Ascending aorta (tissue), 2 donors: ENCODE data around the gene ADCY2. TPM values are rescaled to one million over a fixed set of nuclear protein-coding genes. Genes with fewer than 3 reads are reported as not detected.

ENCODE experiments used
- DNase-seq, 2 donors: peaks; one replicate each; pipeline ENCODE4 v3.0.0-alpha.2; 2019; ENCODE audit warnings: low spot score in 2 of 2
- H3K27ac ChIP-seq, 2 donors: fragments of 200-600 bp; sonication (generic); one replicate each; pipeline ENCODE4 v1.5.1; 2016 to 2017; ENCODE audit warnings: mild to moderate bottlenecking in 1 of 2
- H3K27me3 ChIP-seq: fragments of 200-600 bp; sonication (generic); one replicate; pipeline ENCODE4 v1.5.1; 2017
- H3K36me3 ChIP-seq, 2 donors: fragments of 200-600 bp; sonication (generic); one replicate each; pipeline ENCODE4 v1.5.1; 2016
- H3K4me1 ChIP-seq, 2 donors: fragments of 200-600 bp; sonication (generic); one replicate each; pipeline ENCODE4 v1.5.1; 2016 to 2017; ENCODE audit warnings: mild to moderate bottlenecking in 1 of 2
- H3K4me3 ChIP-seq, 2 donors: fragments of 200-600 bp; sonication (generic); one replicate each; pipeline ENCODE4 v1.5.1; 2016 to 2017; ENCODE audit warnings: mild to moderate bottlenecking in 1 of 2
- H3K9me3 ChIP-seq, 2 donors: fragments of 200-600 bp; sonication (generic); one replicate each; pipeline ENCODE4 v1.5.1; 2016
- intact Hi-C: fragments of 100-400 bp; cut with DNase I; formaldehyde crosslinking; loops from one replicate; pipeline ENCODE4 v1.15.1; 2023
- total RNA-seq: library from RNA; depleted of rRNA; stranded (reverse); fragments of >200 nt; gene quantifications from one replicate; pipeline ENCODE4 v1.1.0, GENCODE V29; 2016
- TF ChIP-seq, protein P1 (sequence below), 3 experiments: fragments of 200-600 bp in 2 of 3; fragments of 450-650 bp in 1 of 3; sonication (generic) in 2 of 3; IDR thresholded peaks; one replicate each; pipeline ENCODE4 v1.5.1; 2016 to 2019; ENCODE audit warnings: antibody characterized with exemption in 3 of 3, mild to moderate bottlenecking in 1 of 3, moderate library complexity in 1 of 3

ADCY2 gene
- total RNA-seq, 1 donor from 2014 or later: 0.11 TPM

GRCh38 chr5:7445831-7446230 lies 49.9 kb downstream of the ADCY2 start:
- no peak overlapping the region for H3K27ac ChIP-seq
- peaks cover 0 to 5% of the 10 kb centered on the region in 2 donors for H3K9me3 ChIP-seq
- intact Hi-C loops: no loop called here
- no peaks in the 10 kb centered on the region for H3K36me3 ChIP-seq
- TF ChIP-seq, protein P1, sequence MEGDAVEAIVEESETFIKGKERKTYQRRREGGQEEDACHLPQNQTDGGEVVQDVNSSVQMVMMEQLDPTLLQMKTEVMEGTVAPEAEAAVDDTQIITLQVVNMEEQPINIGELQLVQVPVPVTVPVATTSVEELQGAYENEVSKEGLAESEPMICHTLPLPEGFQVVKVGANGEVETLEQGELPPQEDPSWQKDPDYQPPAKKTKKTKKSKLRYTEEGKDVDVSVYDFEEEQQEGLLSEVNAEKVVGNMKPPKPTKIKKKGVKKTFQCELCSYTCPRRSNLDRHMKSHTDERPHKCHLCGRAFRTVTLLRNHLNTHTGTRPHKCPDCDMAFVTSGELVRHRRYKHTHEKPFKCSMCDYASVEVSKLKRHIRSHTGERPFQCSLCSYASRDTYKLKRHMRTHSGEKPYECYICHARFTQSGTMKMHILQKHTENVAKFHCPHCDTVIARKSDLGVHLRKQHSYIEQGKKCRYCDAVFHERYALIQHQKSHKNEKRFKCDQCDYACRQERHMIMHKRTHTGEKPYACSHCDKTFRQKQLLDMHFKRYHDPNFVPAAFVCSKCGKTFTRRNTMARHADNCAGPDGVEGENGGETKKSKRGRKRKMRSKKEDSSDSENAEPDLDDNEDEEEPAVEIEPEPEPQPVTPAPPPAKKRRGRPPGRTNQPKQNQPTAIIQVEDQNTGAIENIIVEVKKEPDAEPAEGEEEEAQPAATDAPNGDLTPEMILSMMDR (IDR thresholded peaks at IDR 0.05): no peak
- H3K4me3 ChIP-seq: no peak overlapping the region
- no peaks in the 10 kb centered on the region for H3K4me1 ChIP-seq
- DNase-seq: no peak
- H3K27me3 ChIP-seq: no peaks in the 10 kb centered on the region

GRCh38 chr5:7446913-7447312 lies 51.0 kb downstream of the ADCY2 start:
- Histone ChIP-seq H3K36me3 (no peaks in the 10 kb centered on the region), H3K4me1 (no peaks in the 10 kb centered on the region), H3K4me3 (no peak overlapping the region), H3K27me3 (no peaks in the 10 kb centered on the region), H3K9me3 (peaks cover 0 to 8% of the 10 kb centered on the region in 2 donors), H3K27ac (no peak overlapping the region)
- intact Hi-C loops: no loop called here
- no peak for DNase-seq
- TF ChIP-seq, protein P1 (IDR thresholded peaks at IDR 0.05): no peak

DNA sequence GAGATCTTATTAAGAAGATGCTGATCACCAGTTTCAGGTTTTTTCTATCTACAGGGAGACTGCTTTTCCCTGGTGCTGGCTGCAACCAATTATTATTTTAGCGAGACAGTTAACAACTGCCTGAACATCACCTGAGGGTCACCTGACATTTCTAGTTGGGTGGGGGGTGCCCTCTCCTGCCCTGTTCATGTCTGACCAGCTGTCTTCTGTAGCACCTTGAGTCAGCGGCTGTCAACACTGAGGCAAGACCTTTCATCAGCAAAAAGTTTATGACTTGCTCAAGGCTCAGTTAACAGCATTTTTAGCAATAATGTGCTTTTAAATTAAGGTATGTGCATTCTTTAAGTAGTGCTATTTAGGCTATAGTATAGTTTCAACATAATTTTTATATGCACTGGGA lies 58.0 kb downstream of the ADCY2 start:
- H3K27ac ChIP-seq: no peak overlapping the region
- intact Hi-C loops: no loop called here
- no peak for DNase-seq
- H3K4me1 ChIP-seq: no peaks in the 10 kb centered on the region
- TF ChIP-seq, protein P1 (IDR thresholded peaks at IDR 0.05): no peak
- H3K4me3 ChIP-seq: no peak overlapping the region
- H3K36me3 ChIP-seq: no peaks in the 10 kb centered on the region
- H3K9me3 ChIP-seq: peaks cover 0 to 8% of the 10 kb centered on the region in 2 donors
- H3K27me3 ChIP-seq: no peaks in the 10 kb centered on the region

- intact Hi-C loops: no loop called here
- no peak overlapping the region for H3K27ac ChIP-seq
- TF ChIP-seq, protein P1 (IDR thresholded peaks at IDR 0.05): no peak
Observed at GRCh38 chr5:7456206-7456605, 60.3 kb downstream of the ADCY2 start.

DNA sequence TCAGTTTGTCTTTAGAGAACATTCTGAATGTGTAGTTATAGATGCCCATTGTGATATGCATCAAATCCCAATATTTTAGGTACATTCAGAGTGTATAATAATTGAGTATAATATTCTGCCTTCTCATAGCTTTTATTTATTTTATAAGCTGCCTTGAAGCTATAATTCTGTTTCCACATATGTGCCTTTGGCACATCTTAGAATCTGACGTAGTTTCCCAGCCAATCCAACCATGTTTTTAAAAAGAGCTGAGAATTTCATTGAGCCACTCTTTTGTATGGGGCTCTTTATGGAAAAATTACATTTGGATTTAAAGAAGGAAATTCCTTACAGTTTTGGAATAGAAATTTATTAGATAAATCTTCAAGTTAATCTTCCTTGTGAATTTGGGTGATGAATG lies 65.4 kb downstream of the ADCY2 start:
- intact Hi-C loops: no loop called here
- Histone ChIP-seq H3K9me3 (no peaks in the 10 kb centered on the region), H3K27me3 (no peaks in the 10 kb centered on the region), H3K4me1 (no peaks in the 10 kb centered on the region), H3K4me3 (no peak overlapping the region), H3K27ac (no peak overlapping the region), H3K36me3 (no peaks in the 10 kb centered on the region)
- DNase-seq: no peak
- TF ChIP-seq, protein P1 (IDR thresholded peaks at IDR 0.05): no peak

More at GRCh38 chr5:7456206-7456605, 60.3 kb downstream of the ADCY2 start:
- Histone ChIP-seq H3K27me3 (no peaks in the 10 kb centered on the region), H3K9me3 (peaks cover 0 to under 1% of the 10 kb centered on the region in 2 donors), H3K4me1 (no peaks in the 10 kb centered on the region), H3K4me3 (no peak overlapping the region), H3K36me3 (no peaks in the 10 kb centered on the region)
- DNase-seq: no peak

- no peak for DNase-seq
- Histone ChIP-seq H3K4me3 (no peak overlapping the region), H3K27ac (no peak overlapping the region), H3K27me3 (no peaks in the 10 kb centered on the region), H3K4me1 (no peaks in the 10 kb centered on the region), H3K36me3 (no peaks in the 10 kb centered on the region), H3K9me3 (no peaks in the 10 kb centered on the region)
- TF ChIP-seq, protein P1 (IDR thresholded peaks at IDR 0.05): no peak
- intact Hi-C loops: no loop called here
Observed at GRCh38 chr5:7462758-7463157, 66.8 kb downstream of the ADCY2 start.
